ENCODE results near the gene SNX24.

Gene SNX24

DNA sequence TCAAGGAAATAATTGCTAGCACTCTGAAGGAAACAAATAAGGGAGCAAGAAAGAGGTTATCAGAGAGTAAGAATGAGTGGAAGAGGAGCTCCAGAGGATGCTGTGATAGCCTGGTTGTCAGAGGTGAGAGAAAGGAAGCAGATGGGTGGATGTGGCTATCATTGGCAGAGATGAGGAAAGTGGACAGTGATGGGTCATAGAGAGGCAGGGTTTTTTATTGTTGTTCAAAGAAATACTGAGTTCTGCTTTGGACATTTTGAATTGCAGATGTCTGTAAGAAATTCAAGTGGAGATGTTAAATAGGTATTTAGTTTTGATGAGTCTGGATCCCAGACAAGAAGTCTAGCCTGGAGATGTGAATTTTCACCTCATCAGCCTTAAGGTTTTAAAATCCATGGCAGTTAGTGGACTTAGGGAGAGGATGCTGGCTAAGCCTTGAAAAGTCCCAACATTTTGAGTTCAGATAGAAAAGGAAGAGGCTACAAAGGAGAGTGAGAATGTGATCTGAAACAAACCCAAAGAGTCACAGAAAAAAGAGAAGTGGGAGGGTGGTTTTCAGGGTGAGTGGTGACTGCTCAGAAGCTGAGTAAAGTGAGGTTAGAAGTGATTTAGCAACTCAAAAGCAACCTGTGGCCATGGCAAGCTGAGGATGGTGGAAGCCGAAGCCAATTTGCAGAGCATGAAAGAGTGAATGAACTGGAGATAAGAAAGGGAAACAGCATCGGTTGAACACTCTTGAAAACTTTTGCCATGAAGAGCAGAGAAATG lies 140.7 kb downstream of the SNX24 start:
- TF ChIP-seq, protein P1, sequence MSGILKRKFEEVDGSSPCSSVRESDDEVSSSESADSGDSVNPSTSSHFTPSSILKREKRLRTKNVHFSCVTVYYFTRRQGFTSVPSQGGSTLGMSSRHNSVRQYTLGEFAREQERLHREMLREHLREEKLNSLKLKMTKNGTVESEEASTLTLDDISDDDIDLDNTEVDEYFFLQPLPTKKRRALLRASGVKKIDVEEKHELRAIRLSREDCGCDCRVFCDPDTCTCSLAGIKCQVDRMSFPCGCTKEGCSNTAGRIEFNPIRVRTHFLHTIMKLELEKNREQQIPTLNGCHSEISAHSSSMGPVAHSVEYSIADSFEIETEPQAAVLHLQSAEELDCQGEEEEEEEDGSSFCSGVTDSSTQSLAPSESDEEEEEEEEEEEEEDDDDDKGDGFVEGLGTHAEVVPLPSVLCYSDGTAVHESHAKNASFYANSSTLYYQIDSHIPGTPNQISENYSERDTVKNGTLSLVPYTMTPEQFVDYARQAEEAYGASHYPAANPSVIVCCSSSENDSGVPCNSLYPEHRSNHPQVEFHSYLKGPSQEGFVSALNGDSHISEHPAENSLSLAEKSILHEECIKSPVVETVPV (CRISPR knock-in tag; IDR thresholded peaks at IDR 0.05) = no peak
- TF ChIP-seq ESRRG (CRISPR knock-in tag; IDR thresholded peaks at IDR 0.05) (no peak), GLIS3 (CRISPR knock-in tag; IDR thresholded peaks at IDR 0.05) (no peak), CSDC2 (CRISPR knock-in tag; IDR thresholded peaks at IDR 0.05) (no peak), PPARA (CRISPR knock-in tag; IDR thresholded peaks at IDR 0.05; ENCODE audit: borderline replicate concordance) (no peak), RARB (CRISPR knock-in tag; IDR thresholded peaks at IDR 0.05) (no peak)
- ATAC-seq = no peak

DNA sequence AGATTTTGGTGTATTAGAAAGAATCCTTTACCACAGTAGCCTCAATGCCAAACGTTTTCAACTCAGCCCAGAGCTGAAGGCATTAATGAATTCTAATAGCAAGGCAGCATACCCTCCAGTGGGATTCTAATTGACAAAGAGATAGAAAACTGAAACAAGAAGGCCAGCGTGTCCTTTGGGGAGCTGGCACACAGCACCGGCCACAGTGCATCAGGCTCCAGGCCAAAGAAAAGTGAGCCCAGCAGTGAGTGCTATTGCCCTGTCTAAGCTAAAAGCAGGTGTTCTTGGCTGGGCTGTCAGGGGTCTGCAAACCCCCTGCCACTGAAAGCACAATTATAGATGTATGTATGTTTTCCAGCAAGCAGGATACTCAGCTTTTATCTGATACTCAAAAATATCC lies 150.7 kb downstream of the SNX24 start:
- ATAC-seq = no peak
- TF ChIP-seq, protein P1 (CRISPR knock-in tag; IDR thresholded peaks at IDR 0.05) = no peak
- TF ChIP-seq CSDC2 (CRISPR knock-in tag; IDR thresholded peaks at IDR 0.05) (no peak), ESRRG (CRISPR knock-in tag; IDR thresholded peaks at IDR 0.05) (no peak), GLIS3 (CRISPR knock-in tag; IDR thresholded peaks at IDR 0.05) (no peak), SNAI2 (CRISPR knock-in tag; IDR thresholded peaks at IDR 0.05) (no peak), PPARA (CRISPR knock-in tag; IDR thresholded peaks at IDR 0.05; ENCODE audit: borderline replicate concordance) (no peak), OSR1 (CRISPR knock-in tag; IDR thresholded peaks at IDR 0.05) (no peak), ZNF8 (CRISPR knock-in tag; IDR thresholded peaks at IDR 0.05) (no peak)
- TF ChIP-seq, protein P2, sequence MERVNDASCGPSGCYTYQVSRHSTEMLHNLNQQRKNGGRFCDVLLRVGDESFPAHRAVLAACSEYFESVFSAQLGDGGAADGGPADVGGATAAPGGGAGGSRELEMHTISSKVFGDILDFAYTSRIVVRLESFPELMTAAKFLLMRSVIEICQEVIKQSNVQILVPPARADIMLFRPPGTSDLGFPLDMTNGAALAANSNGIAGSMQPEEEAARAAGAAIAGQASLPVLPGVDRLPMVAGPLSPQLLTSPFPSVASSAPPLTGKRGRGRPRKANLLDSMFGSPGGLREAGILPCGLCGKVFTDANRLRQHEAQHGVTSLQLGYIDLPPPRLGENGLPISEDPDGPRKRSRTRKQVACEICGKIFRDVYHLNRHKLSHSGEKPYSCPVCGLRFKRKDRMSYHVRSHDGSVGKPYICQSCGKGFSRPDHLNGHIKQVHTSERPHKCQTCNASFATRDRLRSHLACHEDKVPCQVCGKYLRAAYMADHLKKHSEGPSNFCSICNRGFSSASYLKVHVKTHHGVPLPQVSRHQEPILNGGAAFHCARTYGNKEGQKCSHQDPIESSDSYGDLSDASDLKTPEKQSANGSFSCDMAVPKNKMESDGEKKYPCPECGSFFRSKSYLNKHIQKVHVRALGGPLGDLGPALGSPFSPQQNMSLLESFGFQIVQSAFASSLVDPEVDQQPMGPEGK (CRISPR knock-in tag; IDR thresholded peaks at IDR 0.05; ENCODE audit: borderline replicate concordance) = no peak

DNA sequence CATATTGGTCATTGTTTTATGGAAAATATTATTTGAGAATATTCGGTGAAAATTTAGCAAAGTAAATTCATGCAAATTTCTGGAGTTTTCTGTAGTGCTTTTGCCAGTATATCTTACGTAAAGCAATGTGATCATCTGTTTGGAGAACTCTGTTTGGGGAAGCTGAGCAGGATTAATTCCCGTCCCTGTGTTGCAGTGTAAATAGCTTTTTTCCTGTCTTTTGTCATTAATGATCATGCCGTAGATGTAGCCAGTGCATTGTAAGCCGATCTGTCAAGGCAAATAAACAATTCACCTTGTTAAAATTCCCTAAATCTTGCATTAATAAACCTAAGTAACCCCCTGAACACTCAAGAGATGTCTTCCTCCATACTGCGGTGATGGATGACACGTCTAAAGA lies 151.9 kb downstream of the SNX24 start:
- no peak for TF ChIP-seq PPARA (CRISPR knock-in tag; IDR thresholded peaks at IDR 0.05; ENCODE audit: borderline replicate concordance)
- no peak for TF ChIP-seq ZNF70 (CRISPR knock-in tag; IDR thresholded peaks at IDR 0.05)
- TF ChIP-seq, protein P3, sequence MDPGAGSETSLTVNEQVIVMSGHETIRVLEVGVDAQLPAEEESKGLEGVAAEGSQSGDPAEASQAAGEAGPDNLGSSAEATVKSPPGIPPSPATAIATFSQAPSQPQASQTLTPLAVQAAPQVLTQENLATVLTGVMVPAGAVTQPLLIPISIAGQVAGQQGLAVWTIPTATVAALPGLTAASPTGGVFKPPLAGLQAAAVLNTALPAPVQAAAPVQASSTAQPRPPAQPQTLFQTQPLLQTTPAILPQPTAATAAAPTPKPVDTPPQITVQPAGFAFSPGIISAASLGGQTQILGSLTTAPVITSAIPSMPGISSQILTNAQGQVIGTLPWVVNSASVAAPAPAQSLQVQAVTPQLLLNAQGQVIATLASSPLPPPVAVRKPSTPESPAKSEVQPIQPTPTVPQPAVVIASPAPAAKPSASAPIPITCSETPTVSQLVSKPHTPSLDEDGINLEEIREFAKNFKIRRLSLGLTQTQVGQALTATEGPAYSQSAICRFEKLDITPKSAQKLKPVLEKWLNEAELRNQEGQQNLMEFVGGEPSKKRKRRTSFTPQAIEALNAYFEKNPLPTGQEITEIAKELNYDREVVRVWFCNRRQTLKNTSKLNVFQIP (CRISPR knock-in tag; IDR thresholded peaks at IDR 0.05; ENCODE audit: borderline replicate concordance, low read depth) = no peak
- TF ChIP-seq TCF4 (CRISPR knock-in tag; IDR thresholded peaks at IDR 0.05; ENCODE audit: borderline replicate concordance) = no peak
- no peak for TF ChIP-seq SNAI2 (CRISPR knock-in tag; IDR thresholded peaks at IDR 0.05)
- TF ChIP-seq TOX (CRISPR knock-in tag; IDR thresholded peaks at IDR 0.05; ENCODE audit: borderline replicate concordance) = no peak
- TF ChIP-seq, protein P4, sequence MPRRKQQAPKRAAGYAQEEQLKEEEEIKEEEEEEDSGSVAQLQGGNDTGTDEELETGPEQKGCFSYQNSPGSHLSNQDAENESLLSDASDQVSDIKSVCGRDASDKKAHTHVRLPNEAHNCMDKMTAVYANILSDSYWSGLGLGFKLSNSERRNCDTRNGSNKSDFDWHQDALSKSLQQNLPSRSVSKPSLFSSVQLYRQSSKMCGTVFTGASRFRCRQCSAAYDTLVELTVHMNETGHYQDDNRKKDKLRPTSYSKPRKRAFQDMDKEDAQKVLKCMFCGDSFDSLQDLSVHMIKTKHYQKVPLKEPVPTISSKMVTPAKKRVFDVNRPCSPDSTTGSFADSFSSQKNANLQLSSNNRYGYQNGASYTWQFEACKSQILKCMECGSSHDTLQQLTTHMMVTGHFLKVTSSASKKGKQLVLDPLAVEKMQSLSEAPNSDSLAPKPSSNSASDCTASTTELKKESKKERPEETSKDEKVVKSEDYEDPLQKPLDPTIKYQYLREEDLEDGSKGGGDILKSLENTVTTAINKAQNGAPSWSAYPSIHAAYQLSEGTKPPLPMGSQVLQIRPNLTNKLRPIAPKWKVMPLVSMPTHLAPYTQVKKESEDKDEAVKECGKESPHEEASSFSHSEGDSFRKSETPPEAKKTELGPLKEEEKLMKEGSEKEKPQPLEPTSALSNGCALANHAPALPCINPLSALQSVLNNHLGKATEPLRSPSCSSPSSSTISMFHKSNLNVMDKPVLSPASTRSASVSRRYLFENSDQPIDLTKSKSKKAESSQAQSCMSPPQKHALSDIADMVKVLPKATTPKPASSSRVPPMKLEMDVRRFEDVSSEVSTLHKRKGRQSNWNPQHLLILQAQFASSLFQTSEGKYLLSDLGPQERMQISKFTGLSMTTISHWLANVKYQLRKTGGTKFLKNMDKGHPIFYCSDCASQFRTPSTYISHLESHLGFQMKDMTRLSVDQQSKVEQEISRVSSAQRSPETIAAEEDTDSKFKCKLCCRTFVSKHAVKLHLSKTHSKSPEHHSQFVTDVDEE (CRISPR knock-in tag; IDR thresholded peaks at IDR 0.05) = no peak
- no peak for TF ChIP-seq ARNTL (CRISPR knock-in tag; IDR thresholded peaks at IDR 0.05; ENCODE audit: borderline replicate concordance, low read depth)
- no peak for TF ChIP-seq ZFP3 (CRISPR knock-in tag; IDR thresholded peaks at IDR 0.05)
- TF ChIP-seq ESRRG (CRISPR knock-in tag; IDR thresholded peaks at IDR 0.05) = no peak
- TF ChIP-seq, protein P2 (CRISPR knock-in tag; IDR thresholded peaks at IDR 0.05; ENCODE audit: borderline replicate concordance) = no peak
- TF ChIP-seq ZFP30 (CRISPR knock-in tag; IDR thresholded peaks at IDR 0.05) = no peak
- TF ChIP-seq OSR1 (CRISPR knock-in tag; IDR thresholded peaks at IDR 0.05) = no peak
- TF ChIP-seq GLIS3 (CRISPR knock-in tag; IDR thresholded peaks at IDR 0.05) = no peak
- TF ChIP-seq ZNF8 (CRISPR knock-in tag; IDR thresholded peaks at IDR 0.05) = no peak
- no peak for ATAC-seq
